Measurements from ENCODE around the gene DNMT1.
"Not testable (repeated sequence)": the region's sequence is repeated elsewhere in the genome, so short reads cannot be mapped to it uniquely, and the experiment has no call there.

The DNMT1 gene

GRCh38 chr19:10194500-10195198 is at the start of gene DNMT1:
DNMT1 (minus strand) TSS chr19:10194953; CDS start chr19:10194899, 54 bp downstream.
- peak; percentile 99 for DNase-seq

DNA sequence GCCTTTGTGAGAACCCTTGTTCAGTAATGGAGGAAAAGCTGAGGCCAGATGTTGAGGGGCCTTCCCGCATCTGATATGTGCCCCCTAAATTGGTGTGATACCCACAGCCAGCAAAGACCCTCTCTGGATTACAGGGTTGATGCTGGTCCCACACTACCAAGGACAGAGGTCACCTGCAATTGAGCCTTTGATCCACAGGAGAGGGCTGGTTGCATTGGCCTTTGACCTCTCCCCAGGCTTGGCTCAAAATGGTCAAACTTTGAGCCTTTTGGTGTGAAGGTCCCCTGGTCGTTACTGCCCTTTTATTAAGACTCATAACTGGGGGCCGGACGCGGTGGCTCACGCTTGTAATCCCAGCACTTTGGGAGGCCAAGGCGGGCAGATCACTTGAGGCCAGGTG is 48.9 kb upstream of the DNMT1 start:
- DNase-seq = no peak

DNA sequence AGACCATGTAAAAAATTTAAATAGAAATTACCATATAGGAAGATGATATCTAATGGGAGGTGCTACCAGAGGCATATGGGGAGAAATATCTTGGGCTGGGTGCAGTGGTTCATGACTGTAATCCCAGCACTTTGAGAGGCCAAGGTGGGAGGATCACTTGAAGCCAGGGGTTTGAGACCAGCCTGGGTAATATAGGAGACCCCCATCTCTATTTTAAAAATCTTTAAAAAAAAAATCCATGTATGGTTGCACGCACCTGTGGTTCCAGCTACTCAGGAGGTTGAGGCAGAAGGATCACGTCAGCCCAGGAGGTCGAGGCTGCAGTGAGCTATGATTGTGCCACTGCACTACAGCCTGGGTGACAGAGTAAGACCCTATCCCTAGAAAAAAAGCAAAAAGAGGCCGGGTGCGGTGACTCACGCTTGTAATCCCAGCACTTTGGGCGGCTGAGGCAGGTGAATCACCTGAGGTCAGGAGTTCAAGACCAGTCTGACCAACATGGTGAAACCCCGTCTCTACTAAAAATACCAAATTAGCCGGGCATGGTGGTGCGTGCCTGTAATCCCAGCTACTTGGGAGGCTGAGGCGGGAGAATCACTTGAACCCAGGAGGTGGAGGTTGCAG is 47.2 kb upstream of the DNMT1 start:
- not testable (repeated sequence) for DNase-seq

GRCh38 chr19:10238172-10238783 is 43.5 kb upstream of the DNMT1 start:
- DNase-seq = no peak

- DNase-seq = no peak
Measured at GRCh38 chr19:10237702-10238101, 42.9 kb upstream of the DNMT1 start.

DNA sequence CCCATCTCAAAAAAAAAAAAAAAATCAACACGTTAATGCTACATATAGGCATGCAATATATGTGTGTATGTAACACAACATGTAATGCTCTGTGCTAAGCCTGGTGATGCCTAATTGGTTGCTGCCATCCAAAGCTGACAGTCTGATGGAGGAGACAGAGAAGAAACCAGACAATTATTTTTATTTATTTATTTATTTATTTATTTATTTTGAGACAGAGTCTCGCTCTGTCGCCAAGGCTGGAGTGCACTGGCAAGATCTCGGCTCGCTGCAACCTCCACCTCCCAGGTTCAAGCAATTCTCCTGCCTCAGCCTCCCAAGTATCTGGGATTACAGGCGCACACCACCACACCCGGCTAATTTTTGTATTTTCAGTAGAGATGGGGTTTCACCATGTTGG is 40.7 kb upstream of the DNMT1 start:
- not testable (repeated sequence) for DNase-seq

DNA sequence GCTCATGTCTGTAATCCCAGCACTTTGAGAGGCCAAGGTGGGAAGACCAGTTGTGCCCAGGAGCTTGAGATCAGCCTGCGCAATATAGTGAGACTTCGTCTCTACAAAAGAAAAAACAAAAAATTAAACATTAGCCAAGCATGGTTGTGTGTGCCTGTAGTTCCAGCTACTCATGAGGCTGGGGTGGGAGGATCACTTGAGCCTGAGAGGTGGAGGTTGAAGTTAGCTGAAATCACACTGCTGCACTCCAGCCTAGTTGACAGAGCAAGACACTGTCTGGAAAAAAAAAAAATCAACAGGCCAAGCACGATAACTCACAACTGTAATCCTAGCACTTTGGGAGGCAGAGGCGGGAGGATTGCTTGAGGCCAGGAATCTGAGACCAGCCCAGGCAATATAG is 40.2 kb upstream of the DNMT1 start:
- no peak for DNase-seq

DNA sequence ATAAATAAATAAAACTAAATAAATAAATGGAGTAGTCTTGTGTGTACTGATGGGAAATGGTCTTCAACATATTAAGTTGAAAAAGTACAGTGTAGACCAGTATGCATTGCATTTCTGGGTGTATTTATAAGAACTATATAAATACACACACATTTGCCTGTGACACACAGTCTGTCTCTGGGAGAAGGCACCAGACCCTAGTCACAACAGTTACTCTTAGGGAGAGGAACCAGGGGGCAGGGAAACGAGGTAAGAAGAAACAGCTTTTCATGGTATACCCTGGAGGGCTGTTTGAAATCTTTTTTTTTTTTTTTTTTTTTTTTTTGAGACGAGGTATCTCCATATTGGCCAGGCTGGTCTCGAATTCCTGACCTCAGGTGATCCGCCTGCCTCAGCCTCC is 39.2 kb upstream of the DNMT1 start:
- DNase-seq = no peak

DNA sequence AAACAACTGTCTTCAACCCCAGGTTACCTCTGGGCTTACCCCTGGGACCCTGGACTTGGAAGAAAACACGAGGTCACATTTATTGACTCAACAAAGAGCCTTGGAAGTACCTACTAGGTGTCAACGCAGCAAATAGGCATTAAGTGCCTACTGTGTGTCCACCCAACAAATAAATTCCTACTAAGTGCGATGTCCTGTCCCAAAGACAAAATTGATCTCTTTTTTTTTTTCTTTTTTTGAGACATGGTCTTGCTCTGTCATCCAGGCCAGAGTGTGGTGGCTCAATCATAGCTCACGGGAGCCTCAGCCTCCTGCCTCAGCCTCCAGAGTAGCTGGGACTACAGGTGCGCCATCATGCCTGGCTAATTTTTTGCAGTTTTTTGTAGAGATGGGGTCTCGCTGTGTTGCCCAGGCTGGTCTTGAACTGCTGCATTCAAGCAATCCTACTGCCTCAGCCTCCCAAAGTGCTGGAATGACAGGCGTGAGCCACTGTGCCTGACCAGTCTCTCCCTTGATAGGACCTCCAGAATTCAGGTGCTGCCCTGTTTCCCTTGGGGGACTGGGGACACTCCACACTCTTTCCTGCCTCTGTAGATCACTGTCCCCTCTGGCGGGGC is 37.0 kb upstream of the DNMT1 start:
- DNase-seq = no peak

GRCh38 chr19:10230861-10231611 is 36.3 kb upstream of the DNMT1 start, which contains the start of gene S1PR2:
S1PR2 (minus strand) TSS chr19:10231331; CDS start chr19:10224905, 6,426 bp downstream.
- DNase-seq = peak; percentile 77 to 80

- DNase-seq = peak; percentile 62 to 68
Measured at GRCh38 chr19:10230173-10230860, 35.6 kb upstream of the DNMT1 start.

- DNase-seq = peak; percentile 38 to 55
Measured at GRCh38 chr19:10228920-10229319, 34.2 kb upstream of the DNMT1 start.

- DNase-seq = no peak
Measured at GRCh38 chr19:10228393-10228792, 33.6 kb upstream of the DNMT1 start.

DNA sequence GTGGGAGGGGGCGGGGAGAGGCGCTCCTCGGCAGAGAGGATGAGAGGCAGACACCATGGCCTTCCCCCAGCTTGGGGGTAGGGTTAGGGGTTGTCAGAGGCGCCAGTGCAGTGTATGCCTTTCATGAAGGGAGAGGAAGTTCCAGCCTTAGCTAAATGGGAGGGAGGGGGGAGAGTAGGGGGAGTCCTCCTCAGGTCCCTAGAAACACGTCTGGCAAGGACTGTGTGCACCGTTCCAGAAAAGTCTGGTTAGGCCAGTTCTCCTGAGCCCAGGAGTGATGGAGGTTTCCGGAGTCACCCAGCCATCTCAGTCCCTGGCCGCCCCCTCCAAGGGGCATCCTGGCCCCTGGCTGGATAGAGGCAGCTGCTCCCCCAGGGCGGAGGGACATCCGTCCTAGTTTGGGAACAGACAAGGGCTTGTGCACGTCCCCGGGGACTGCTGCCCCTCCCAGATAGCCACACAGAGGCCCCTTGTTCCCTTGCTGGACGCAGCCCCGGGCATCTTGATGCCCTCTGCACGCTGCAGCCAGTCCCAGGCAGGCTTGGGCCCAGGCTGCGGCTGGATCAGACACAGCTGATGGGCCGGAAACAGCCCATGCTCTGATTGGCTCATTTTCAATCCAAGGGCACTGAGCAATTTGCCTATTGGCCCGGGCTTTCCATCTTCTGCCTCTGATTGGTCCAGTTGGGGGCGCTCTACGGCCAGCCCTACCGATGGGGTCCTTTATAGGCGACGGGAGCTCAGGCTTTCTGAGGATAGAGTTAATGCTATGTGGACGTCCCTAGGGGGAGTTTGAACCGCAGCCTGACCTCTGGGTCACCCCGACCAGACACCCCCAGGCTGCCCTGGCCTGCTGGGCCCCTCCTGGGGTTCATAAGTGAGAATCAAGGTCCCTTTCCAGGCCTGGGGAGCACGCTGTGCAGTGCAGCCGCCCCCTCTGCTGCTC is 32.5 kb upstream of the DNMT1 start:
- no peak for DNase-seq

DNA sequence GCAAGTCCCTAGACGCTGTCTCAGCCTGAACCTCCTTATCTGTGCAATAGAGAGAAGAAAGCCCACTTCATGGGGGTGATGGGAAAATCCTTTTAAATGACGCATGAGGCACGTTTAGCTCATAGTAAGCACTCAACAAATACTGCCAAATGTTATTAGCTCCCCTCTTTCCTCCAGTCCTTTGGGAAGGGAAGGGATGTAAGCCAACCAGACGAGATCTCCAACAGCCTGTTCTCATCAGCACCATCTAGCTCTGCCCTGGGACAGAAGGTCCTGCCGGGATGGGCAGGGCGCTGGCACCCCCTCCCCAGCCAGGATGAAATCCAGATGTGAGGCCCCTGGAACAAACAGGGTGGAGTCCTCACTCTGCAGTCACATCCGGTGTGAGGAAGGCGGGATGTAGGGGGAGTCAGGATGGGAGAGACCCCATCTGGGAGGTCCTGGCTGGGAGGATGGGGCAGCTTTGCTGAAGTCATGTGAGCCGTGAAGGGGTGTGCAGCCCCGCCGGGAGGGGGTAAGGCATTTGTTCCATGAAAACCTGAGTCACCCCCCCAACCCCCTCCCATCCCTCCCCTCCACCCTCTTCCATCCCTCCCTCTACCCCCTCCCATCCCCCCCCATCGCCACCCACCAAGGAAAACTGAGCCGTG is 31.7 kb upstream of the DNMT1 start:
- no peak for DNase-seq

- no peak for DNase-seq
Measured at GRCh38 chr19:10226021-10226375, 31.2 kb upstream of the DNMT1 start.

DNA sequence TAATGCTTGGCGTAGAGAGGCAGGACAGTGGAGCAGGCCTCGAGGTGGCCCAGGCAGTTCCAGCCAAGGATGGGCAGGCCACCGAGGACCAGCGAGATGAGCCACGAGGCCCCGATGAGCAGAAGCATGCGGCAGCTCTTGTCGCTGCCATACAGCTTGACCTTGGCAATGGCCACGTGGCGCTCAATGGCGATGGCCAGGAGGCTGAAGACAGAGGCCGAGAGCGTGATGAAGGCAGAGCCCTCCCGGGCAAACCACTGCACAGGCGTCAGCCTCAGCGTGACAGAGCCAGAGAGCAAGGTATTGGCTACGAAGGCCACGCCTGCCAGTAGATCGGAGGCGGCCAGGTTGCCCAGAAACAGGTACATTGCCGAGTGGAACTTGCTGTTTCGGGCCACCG is 29.6 kb upstream of the DNMT1 start:
- no peak for DNase-seq

DNA sequence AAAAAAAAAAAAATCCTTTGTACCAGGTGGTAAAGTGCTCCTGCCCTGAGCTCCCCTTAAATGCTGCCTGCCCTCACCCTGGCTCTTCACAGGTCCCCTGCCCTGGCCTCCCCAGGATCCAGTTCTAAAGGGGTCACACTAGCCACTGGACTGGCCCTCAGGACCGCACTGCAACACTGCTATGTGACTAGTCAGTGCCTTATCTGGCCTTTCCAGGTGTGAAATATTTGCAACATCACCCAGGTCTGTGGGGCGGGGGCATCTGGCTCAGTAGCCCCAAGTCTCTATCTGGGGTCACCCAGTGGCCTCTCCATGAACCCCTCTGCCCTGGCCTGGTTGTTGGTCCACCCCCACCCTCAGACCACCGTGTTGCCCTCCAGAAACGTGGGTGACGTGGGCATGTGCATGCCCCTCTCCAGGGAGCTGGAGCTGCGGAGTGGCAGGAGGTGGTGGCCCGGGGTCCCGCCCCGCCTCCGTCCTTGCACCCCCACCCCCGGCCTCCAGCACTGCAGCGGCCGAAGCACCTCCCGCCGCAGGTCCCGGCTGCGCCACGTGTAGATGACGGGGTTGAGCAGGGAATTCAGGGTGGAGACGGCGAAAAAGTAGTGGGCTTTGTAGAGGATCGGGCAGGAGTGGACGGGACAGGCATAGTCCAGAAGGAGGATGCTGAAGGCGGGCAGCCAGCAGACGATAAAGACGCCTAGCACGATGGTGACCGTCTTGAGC is 28.9 kb upstream of the DNMT1 start:
- no peak for DNase-seq

- DNase-seq = no peak
Measured at GRCh38 chr19:10222201-10222890, 27.6 kb upstream of the DNMT1 start.
